TTC549 (cell line): ENCODE measurements around the gene KRTAP3-2.

Experiments
- FAIRE-seq: peaks from 2 replicates; lab custom pipeline; 2012; peaks lifted over from hg19 to GRCh38; lab: Jason Lieb, UNC

KRTAP3-2 gene

GRCh38 chr17:41009936-41010335, 10.2 kb upstream of the KRTAP3-2 start:
- no peak for FAIRE-seq

DNA sequence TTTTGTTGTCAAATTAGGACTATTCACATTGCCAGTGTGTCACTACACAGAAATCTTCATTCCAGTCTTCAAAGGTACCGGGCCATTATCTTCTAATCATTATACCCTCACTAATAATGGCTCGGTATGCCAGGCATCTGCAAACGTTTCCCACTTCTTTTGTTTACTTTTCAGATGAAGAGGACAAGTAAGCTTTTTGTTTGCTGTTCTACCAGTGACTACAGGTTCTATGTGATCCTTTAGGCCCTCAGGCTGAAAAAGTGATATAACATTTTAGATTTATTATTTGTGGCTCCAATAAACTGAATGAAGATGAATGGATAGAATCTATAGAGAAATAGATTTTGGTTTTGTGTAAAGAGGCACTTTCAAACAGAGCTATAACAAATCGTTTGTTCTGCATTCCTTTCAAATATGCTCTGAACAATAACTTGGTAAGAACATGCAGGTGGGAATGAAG, 9.6 kb upstream of the KRTAP3-2 start:
- FAIRE-seq: no peak

DNA sequence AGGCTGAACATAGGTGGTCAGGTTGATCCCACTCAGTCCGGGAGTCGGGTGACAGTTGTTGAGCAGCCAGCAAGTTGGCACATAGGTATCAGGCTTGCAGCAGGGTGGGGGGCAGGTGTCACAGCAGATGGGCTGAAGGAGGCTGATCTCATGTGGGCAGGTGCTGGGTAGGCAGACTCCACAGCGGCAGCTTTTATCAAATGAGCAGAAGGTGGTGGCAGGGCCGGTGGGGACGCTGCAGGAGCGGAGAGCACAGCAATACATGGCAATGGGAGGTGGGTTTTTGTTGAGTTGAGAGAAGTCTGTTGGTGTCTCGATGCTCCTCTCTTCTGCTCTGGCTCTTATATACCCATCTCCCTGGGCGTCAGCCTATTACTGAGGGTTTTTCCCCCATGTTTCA, 9.1 kb upstream of the KRTAP3-2 start, which contains the start of gene KRTAP3-1:
TSS of gene KRTAP3-1 (minus strand) at position 318 of the 400 bp plus-strand sequence. CDS start at position 264, 54 bp downstream.
- no peak for FAIRE-seq

- no peak for FAIRE-seq
These were observed 4.7 kb upstream of the KRTAP3-2 start for GRCh38 chr17:41004397-41004796.

DNA sequence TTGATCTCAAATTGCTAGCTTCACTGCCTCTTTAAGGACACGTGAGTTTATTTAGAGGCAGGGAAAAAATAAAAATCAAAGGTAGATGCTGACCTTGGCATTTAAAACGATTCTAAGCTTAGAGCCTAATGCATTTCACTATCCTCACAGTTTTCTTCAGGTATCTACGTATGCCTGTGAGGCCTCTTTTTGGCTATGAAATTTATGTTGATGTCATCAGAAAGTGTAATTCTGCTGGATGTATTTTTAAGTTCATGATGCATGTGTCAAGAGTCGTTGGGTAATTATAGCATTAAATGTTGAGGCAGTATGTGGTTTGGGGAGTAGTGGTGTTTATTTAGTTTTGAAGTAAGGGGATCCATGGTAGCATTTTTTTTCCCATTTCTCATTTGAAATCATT, 4.2 kb upstream of the KRTAP3-2 start:
- no peak for FAIRE-seq

DNA sequence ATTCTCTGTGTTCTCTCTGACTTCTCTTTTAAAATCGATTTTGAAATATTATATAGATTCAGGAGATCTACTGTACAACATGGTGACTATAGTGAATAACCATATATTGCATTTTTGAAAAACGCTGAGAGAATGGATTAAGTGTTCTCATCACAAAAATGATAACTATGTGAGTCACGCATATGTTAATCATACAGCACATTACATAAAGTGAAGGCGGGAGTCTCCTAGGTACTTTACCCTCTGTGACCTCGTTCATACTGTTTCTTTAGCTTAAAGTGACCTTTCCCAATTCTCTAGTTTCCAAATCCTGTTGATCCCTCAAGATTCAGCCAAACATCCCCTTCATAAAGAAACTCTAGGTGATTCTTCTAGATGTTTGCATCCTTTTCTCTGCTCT, 3.1 kb upstream of the KRTAP3-2 start:
- no peak for FAIRE-seq

DNA sequence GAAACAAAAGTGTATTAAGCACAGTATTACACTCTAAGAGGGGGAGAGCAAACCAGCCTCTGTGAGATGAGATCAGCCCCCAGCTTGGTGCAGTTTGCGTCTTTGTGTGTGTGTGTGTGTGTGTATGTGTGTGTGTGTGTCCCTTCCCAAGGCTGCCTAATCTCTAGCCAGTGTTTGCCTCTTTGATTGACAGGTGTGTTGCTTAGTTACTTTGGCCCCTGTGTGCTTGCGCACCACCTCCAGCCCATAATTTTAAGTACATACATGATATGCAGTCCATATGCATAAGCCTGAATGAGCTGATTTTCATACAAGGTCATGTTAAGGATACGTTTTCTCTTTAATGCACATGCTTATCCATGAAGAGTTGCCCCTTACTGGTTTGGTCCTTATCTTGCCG, 2.1 kb upstream of the KRTAP3-2 start:
- no peak for FAIRE-seq

DNA sequence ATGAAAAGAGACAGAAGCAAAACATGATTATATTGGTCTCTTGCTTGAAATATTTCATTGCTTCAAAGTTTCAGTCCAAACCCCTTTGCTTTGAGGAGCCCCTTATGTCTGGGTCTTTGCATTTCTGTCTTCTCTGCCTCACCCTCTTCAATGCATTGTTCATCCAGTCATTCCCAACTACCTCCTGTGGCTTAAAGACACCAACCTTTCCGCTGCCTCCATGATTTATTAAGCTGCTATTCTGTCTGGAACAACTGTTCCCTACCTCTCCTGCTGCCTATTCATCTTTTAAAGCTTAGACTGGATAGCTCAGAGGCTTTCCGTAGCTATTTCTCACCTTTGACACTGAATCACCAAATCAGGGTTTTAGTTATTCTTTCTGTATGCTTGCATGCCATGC, 2.3 kb downstream of the KRTAP3-2 start:
- FAIRE-seq: no peak

DNA sequence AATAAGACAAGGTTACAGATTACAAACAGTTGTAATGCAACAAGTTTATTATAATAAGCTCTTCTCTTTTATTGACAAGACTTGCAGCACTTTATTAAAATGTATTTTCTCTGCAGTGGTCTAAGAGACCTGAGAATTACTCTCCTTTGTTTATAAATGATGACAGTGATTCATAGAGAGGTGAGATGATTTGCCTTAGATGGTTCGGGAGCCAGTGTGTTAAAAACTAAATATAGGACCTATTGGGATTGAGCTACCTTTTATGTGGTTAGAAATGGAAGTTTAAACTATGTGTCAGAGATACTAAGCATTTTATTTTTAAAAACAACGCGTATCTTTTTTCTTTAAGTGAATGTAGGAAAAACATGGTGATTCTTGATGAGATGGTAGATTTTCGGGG, 2.9 kb downstream of the KRTAP3-2 start:
- no peak for FAIRE-seq

DNA sequence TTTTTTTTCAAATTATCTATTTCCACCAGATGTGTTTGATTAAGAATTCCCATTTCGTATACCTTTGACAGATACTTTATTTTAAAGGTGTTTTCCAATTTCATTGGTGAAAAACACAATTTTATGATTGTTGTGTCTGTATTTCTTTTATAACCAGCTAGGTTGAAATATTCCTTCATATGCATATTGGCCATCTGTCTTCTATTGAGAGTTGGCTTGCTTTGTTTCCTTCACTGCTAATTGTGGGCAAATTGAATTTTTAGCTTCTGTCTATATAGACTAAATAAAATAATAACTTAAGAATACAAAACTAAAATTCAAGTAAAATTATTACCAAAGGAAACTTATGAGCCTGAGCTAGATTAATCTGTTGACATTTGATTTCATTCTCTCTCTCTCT, 4.6 kb downstream of the KRTAP3-2 start:
- no peak for FAIRE-seq

- FAIRE-seq: no peak
These were observed 5.9 kb downstream of the KRTAP3-2 start, which contains the start of gene KRTAP3-3 for GRCh38 chr17:40993839-40994238. TSS of gene KRTAP3-3 (minus strand) at chr17:40994164. CDS start at chr17:40994097, 67 bp downstream.

DNA sequence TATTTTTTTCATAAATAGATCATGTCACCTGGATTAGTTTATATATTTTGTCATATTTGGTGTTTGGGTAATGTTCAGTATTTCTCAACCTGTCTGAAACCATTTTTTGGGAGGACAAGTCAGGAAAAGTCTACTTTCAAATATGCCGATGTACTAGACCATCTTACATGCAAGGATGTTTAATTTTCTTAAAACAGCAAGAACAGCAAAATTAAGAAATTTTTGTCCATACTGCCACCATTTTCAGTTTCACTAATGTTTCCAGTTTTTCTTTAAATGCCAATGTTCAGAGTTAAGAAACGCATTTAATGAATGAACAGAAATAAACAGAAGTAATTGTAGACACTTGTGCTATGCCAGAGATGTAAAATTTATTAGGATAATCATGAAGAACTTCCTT, 6.6 kb downstream of the KRTAP3-2 start:
- FAIRE-seq: no peak

- no peak for FAIRE-seq
These were observed 7.0 kb downstream of the KRTAP3-2 start for GRCh38 chr17:40992666-40993065.

DNA sequence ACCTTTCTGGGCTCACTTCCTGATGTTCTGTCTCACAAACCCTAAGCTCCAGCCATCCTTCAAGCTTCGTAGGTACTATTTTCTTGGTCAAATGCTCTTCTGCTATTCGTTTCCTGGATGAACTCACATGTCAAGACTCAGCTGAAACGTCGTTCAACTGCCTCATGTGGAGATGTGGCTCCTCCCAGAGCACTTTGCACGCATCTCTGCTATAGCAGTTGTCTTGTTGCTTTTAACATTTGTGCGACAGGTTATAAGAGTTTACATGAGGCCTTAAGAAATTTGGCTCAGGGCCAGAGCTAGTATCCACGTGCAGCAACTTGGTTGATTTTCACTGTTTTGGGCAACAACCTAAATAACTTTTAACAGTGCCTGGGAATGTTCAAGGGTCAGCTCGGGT, 12.8 kb downstream of the KRTAP3-2 start:
- FAIRE-seq: no peak

DNA sequence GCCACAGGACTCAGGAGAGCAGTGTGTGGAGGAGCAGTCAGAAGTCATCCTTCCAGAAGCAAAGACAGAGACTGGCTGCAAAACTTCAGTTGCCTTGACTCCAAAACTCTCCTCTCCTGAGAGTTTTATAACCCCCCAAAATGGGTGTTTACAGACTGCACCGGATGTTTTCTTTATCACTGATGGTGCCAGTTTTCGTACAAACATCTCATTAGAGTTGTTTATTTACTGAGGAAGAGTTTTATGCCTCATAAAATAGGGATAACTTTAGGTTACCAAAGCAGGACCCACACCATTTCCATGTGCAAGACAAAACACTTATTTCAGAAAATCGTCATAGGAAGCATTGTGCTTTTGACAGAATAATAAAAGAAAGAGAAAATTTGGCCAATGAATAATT, 15.5 kb downstream of the KRTAP3-2 start, which contains the start of gene KRT40:
TSS of gene KRT40 (minus strand) at position 101 of the 400 bp plus-strand sequence. CDS start at position 48, 53 bp downstream.
- FAIRE-seq: no peak

DNA sequence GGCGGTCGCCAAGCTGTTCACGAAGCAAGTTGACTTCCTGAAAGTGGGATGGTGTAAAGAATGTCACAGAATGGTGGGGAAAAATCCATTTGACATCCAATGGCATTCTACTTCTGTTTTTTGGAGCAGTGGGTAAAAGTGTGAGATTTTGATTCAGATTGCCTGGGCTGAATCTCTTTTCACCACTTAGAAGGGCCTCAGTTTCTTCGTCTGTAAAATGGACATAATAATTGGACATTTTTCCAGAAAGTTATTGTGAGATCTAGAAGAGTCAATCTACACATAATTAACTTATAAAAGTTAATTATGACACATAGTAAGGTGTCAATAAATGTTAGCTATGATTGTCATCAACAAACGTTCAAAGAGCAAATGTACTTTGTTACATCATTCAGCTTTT, 18.6 kb downstream of the KRTAP3-2 start:
- no peak for FAIRE-seq

GRCh38 chr17:40980596-40980995, 19.1 kb downstream of the KRTAP3-2 start:
- no peak for FAIRE-seq

- no peak for FAIRE-seq
These were observed 19.6 kb downstream of the KRTAP3-2 start for GRCh38 chr17:40980117-40980516.

DNA sequence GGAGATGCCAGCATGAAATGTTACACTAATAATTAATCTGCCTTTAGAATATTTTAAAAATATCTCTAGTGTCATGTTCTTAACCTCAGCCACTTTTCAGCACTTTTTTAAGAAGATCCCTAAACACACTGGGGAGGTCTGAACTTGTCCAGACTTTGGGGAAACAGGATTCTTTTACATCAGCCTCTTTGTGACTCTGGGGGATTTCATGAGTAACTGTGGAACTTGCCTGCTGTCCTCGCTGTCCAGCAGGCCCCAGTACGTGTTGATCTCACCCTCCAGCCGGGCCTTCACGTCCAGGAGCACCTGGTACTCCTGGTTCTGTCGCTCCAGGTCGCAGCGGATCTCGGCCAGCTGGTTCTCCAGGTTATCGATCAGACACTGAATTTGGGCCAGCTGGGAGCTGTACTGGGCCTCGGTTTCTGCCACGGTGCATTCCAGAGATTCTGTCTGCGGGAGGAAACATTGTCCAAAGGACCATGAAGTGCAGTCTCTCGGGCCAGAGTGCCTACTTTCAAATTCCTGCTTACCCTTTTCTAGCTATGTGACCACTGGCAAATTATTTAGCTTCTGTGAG, 21.0 kb downstream of the KRTAP3-2 start:
- FAIRE-seq: no peak

DNA sequence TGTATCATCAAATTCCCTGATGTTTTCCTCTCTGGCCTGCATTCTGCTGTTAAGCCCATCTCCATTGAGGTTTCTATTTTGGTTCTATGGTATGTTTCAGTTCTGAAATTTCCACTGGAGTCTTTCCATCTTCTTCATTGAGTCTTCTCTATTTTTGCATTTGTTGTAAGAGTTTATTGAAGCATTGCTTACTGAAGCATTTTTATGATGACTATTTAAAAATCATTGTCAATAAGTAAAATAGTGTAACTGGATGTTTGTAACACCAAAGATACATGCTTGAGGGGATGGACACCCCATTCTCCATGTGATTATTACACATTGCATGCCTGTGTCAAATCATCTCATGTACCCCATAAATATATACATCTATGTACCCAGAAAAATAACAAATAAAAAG, 24.2 kb downstream of the KRTAP3-2 start:
- FAIRE-seq: no peak

GRCh38 chr17:40974366-40974765, 25.3 kb downstream of the KRTAP3-2 start:
- no peak for FAIRE-seq

- FAIRE-seq: no peak
These were observed 32.1 kb downstream of the KRTAP3-2 start for GRCh38 chr17:40967582-40967981.

DNA sequence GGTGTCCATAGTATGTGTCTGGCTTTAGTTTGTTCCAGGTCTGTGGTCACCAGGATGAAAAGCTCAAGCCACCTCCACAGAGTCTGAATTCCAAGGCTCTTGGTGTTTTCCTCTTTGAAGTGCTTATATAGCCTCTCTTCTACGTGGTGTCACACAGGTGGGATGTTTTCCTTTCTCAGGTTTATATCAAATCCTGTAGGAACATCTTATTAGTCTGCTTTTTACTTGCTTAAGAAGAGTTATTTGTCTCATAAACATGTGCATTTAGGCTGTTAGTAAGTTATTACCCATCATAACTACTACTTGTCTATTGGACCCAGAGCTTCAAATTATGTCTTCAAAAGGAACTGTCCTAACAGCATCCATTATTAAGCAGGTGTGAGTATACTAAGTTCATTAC, 32.9 kb downstream of the KRTAP3-2 start, which contains the start of gene KRT39:
TSS of gene KRT39 (minus strand) at position 101 of the 400 bp plus-strand sequence. CDS start at position 9, 92 bp downstream.
- no peak for FAIRE-seq

DNA sequence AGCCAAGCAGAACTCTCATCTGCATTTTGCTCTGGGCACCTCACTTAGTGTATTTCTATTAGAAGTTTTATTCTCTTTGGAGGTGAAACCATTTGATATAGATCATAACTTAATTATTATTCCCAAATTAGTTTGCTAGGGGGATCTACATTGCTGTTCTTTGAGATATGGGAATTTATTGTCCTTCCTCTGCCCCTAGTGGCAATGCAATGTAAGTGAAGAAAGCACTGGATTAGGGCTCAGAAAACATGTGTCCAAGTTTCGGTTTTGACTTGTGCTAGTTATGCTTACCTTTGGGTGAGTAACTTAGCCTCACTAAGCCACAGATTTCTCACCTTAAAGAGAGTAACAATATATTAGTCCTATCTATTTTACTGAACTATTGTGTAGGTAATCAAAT, 35.9 kb downstream of the KRTAP3-2 start:
- FAIRE-seq: no peak
